ENCODE results near the gene PLA2G4A. TPM values are rescaled to one million over a fixed set of nuclear protein-coding genes. Genes with fewer than 3 reads are reported as not detected.

The PLA2G4A gene
- total RNA-seq, 1 experiment from 2014 or later = not detected

GRCh38 chr1:186843226-186843625 lies 14.5 kb downstream of the PLA2G4A start:
- Histone ChIP-seq H3K36me3 (ENCODE audit: control insufficient read depth, insufficient read depth, low read length) (no peaks in the 10 kb centered on the region), H3K27me3 (ENCODE audit: control insufficient read depth, insufficient read depth, low read length) (no peaks in the 10 kb centered on the region), H3K4me1 (ENCODE audit: control insufficient read depth, insufficient read depth, low read length) (no peaks in the 10 kb centered on the region), H3K27ac (ENCODE audit: low read length) (no peak overlapping the region), H3K9me3 (ENCODE audit: control insufficient read depth, insufficient read depth, low read depth, low read length) (no peaks in the 10 kb centered on the region), H3K4me3 (ENCODE audit: low read depth in 2 of 2, low read length in 2 of 2) (no peak overlapping the region)
- ChIA-PET CTCF (no interaction called here), POLR2A (no interaction called here)
- intact Hi-C loops (cut with micrococcal nuclease; ENCODE audit: unreplicated experiment) (no loop called here), in situ Hi-C loops (cut with HindIII; ENCODE audit: low pct_unique_long_range_greater_than_20kb, low sequenced_read_pairs) (no loop called here)
- ATAC-seq (no peak), DNase-seq (ENCODE audit: low read depth, low spot score) (no peak)
- no peak for TF ChIP-seq SIN3A (IDR thresholded peaks at IDR 0.05; ENCODE audit: borderline replicate concordance, insufficient read depth, low read depth, low read length)
- TF ChIP-seq POLR2AphosphoS5 (IDR thresholded peaks at IDR 0.05; ENCODE audit: low read depth, low read length) = no peak
- TF ChIP-seq TCF7L2 (IDR thresholded peaks at IDR 0.05; ENCODE audit: low read depth, low read length) = no peak
- BruUV-seq (replicated peaks) = no TSS peak

GRCh38 chr1:186843931-186844330 lies 15.2 kb downstream of the PLA2G4A start:
- CTCF ChIA-PET = no interaction called here
- H3K36me3 ChIP-seq (ENCODE audit: control insufficient read depth, insufficient read depth, low read length) = no peaks in the 10 kb centered on the region
- TF ChIP-seq REST (IDR thresholded peaks at IDR 0.05; ENCODE audit: insufficient read depth in 1 of 2, low read depth in 2 of 2, low read length in 1 of 2) (no peak), TCF7L2 (IDR thresholded peaks at IDR 0.05; ENCODE audit: low read depth, low read length) (no peak), CTCF (IDR thresholded peaks at IDR 0.05) (no peak), POLR2AphosphoS5 (IDR thresholded peaks at IDR 0.05; ENCODE audit: low read depth, low read length) (no peak), SIN3A (IDR thresholded peaks at IDR 0.05; ENCODE audit: borderline replicate concordance, insufficient read depth, low read depth, low read length) (no peak)
- H3K27ac ChIP-seq (ENCODE audit: low read length) = no peak overlapping the region
- POLR2A ChIA-PET = no interaction called here
- in situ Hi-C loops (cut with HindIII; ENCODE audit: low pct_unique_long_range_greater_than_20kb, low sequenced_read_pairs) = no loop called here
- H3K4me1 ChIP-seq (ENCODE audit: control insufficient read depth, insufficient read depth, low read length) = no peaks in the 10 kb centered on the region
- intact Hi-C loops (cut with micrococcal nuclease; ENCODE audit: unreplicated experiment) = no loop called here
- no peak overlapping the region for H3K4me3 ChIP-seq (ENCODE audit: low read depth in 2 of 2, low read length in 2 of 2)
- DNase-seq (ENCODE audit: low read depth, low spot score) (no peak), ATAC-seq (no peak)
- BruUV-seq (replicated peaks) = no TSS peak
- no peaks in the 10 kb centered on the region for H3K27me3 ChIP-seq (ENCODE audit: control insufficient read depth, insufficient read depth, low read length)
- H3K9me3 ChIP-seq (ENCODE audit: control insufficient read depth, insufficient read depth, low read depth, low read length) = no peaks in the 10 kb centered on the region

GRCh38 chr1:186845576-186846210 lies 16.9 kb downstream of the PLA2G4A start:
- no peaks in the 10 kb centered on the region for H3K4me1 ChIP-seq (ENCODE audit: control insufficient read depth, insufficient read depth, low read length)
- no peak overlapping the region for H3K4me3 ChIP-seq (ENCODE audit: low read depth in 2 of 2, low read length in 2 of 2)
- ATAC-seq (no peak), DNase-seq (ENCODE audit: low read depth, low spot score) (no peak)
- CTCF ChIA-PET = no interaction called here
- in situ Hi-C loops (cut with HindIII; ENCODE audit: low pct_unique_long_range_greater_than_20kb, low sequenced_read_pairs) = no loop called here
- BruUV-seq (replicated peaks) = no TSS peak
- intact Hi-C loops (cut with micrococcal nuclease; ENCODE audit: unreplicated experiment) = no loop called here
- POLR2A ChIA-PET = no interaction called here
- H3K27ac ChIP-seq (ENCODE audit: low read length) = no peak overlapping the region
- H3K36me3 ChIP-seq (ENCODE audit: control insufficient read depth, insufficient read depth, low read length) = no peaks in the 10 kb centered on the region
- H3K9me3 ChIP-seq (ENCODE audit: control insufficient read depth, insufficient read depth, low read depth, low read length) = no peaks in the 10 kb centered on the region
- TF ChIP-seq POLR2AphosphoS5 (IDR thresholded peaks at IDR 0.05; ENCODE audit: low read depth, low read length) (no peak), REST (IDR thresholded peaks at IDR 0.05; ENCODE audit: insufficient read depth in 1 of 2, low read depth in 2 of 2, low read length in 1 of 2) (no peak), CTCF (IDR thresholded peaks at IDR 0.05) (no peak), SIN3A (IDR thresholded peaks at IDR 0.05; ENCODE audit: borderline replicate concordance, insufficient read depth, low read depth, low read length) (no peak), TCF7L2 (IDR thresholded peaks at IDR 0.05; ENCODE audit: low read depth, low read length) (no peak)
- no peaks in the 10 kb centered on the region for H3K27me3 ChIP-seq (ENCODE audit: control insufficient read depth, insufficient read depth, low read length)
